ENCODE data around the gene HIVEP3.

GRCh38 chr1:41822866-41823265 is 95.9 kb downstream of the HIVEP3 start:
- TF ChIP-seq CTCF (IDR thresholded peaks at IDR 0.05), result no peak
- no peak for TF ChIP-seq POLR2A (IDR thresholded peaks at IDR 0.05)

Measured in body of pancreas (tissue), 4 donors.